ENCODE data around the gene PACS1.
"Not testable (repeated sequence)": the region's sequence is repeated elsewhere in the genome, so short reads cannot be mapped to it uniquely, and the experiment has no call there.

Gene PACS1

DNA sequence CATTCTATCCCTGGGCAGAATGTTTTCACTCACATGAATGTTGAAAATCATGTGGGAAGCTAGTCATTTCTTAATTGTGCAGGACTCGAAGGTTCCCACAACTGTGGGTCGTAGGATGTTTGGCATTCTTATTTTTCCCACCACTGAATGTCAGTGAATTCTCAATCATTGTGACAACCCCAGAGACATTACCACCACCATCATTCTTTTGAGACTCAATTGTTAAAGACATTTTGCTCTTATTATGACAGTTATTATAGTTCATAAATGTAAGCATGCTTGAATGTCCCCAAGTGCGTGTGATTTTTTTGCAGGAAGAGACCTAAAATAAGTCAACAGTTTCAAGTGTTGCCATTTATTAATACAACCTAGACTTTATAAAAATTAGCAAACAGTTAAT lies 19.0 kb downstream of the PACS1 start:
- Histone ChIP-seq H3F3A (ENCODE audit: low read depth) (no peaks in the 10 kb centered on the region), H3K9me3 (ENCODE audit: insufficient read depth, low read depth, low read length) (no peaks in the 10 kb centered on the region), H4K20me1 (ENCODE audit: insufficient read depth, low read length, poor library complexity, severe bottlenecking) (no peaks in the 10 kb centered on the region), H3K36me3 (ENCODE audit: insufficient read depth, low read length) (no peaks in the 10 kb centered on the region), H3K79me2 (ENCODE audit: insufficient read depth, low read length) (no peaks in the 10 kb centered on the region; the same call in 1 of the 2 replicates), H3K27me3 (ENCODE audit: insufficient read depth, low read length, poor library complexity, severe bottlenecking) (no peaks in the 10 kb centered on the region), H3K4me3 (ENCODE audit: low read length, poor library complexity, severe bottlenecking) (no peak overlapping the region), H3K9ac (ENCODE audit: low read depth, low read length, poor library complexity, severe bottlenecking) (no peak overlapping the region), H3K9me2 (replicated peaks; ENCODE audit: low read depth, low read length) (no peaks in the 10 kb centered on the region), H3K4me1 (ENCODE audit: insufficient read depth, low read length, poor library complexity, severe bottlenecking) (no peaks in the 10 kb centered on the region), H3K4me2 (ENCODE audit: low read depth, low read length, poor library complexity, severe bottlenecking) (no peak overlapping the region), H2AFZ (ENCODE audit: low read length) (no peak overlapping the region)
- no peak for TF ChIP-seq EZH2phosphoT487 (IDR thresholded peaks at IDR 0.05; ENCODE audit: borderline replicate concordance)
- TF ChIP-seq, protein P1, sequence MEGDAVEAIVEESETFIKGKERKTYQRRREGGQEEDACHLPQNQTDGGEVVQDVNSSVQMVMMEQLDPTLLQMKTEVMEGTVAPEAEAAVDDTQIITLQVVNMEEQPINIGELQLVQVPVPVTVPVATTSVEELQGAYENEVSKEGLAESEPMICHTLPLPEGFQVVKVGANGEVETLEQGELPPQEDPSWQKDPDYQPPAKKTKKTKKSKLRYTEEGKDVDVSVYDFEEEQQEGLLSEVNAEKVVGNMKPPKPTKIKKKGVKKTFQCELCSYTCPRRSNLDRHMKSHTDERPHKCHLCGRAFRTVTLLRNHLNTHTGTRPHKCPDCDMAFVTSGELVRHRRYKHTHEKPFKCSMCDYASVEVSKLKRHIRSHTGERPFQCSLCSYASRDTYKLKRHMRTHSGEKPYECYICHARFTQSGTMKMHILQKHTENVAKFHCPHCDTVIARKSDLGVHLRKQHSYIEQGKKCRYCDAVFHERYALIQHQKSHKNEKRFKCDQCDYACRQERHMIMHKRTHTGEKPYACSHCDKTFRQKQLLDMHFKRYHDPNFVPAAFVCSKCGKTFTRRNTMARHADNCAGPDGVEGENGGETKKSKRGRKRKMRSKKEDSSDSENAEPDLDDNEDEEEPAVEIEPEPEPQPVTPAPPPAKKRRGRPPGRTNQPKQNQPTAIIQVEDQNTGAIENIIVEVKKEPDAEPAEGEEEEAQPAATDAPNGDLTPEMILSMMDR (conservative IDR thresholded peaks at IDR 0.05; ENCODE audit: low read length) = no peak

DNA sequence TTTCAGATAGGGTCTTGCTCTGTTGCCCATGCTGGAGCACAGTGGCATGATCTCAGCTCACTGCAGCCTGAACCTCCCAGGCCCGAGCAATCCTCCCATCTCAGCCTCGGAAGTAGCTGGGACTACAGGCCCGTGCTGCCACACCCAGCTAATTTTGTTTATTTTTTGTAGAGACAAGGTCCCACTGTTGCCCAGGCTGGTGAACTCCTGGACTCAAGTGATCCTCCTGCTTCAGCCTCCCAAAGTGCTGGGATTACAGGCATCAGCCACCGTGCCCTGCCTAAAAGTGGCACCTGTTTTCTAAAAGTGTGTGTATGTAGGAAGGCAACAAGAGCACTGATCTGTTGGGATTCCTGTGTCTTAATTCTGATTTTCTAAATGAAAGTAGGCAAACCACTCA lies 20.2 kb downstream of the PACS1 start:
- H3K4me2 ChIP-seq (ENCODE audit: low read depth, low read length, poor library complexity, severe bottlenecking) = no peak overlapping the region
- H3K9me2 ChIP-seq (replicated peaks; ENCODE audit: low read depth, low read length) = no peaks in the 10 kb centered on the region
- H3K79me2 ChIP-seq (ENCODE audit: insufficient read depth, low read length) = no peaks in the 10 kb centered on the region
- TF ChIP-seq, protein P1 (conservative IDR thresholded peaks at IDR 0.05; ENCODE audit: low read length) = no peak
- TF ChIP-seq EZH2phosphoT487 (IDR thresholded peaks at IDR 0.05; ENCODE audit: borderline replicate concordance) = no peak
- H3K36me3 ChIP-seq (ENCODE audit: insufficient read depth, low read length) = no peaks in the 10 kb centered on the region
- no peaks in the 10 kb centered on the region for H3K4me1 ChIP-seq (ENCODE audit: insufficient read depth, low read length, poor library complexity, severe bottlenecking)
- H3F3A ChIP-seq (ENCODE audit: low read depth) = no peaks in the 10 kb centered on the region
- H3K9ac ChIP-seq (ENCODE audit: low read depth, low read length, poor library complexity, severe bottlenecking) = no peak overlapping the region
- H2AFZ ChIP-seq (ENCODE audit: low read length) = no peak overlapping the region
- H3K4me3 ChIP-seq (ENCODE audit: low read length, poor library complexity, severe bottlenecking) = no peak overlapping the region
- no peaks in the 10 kb centered on the region for H3K9me3 ChIP-seq (ENCODE audit: insufficient read depth, low read depth, low read length)
- no peaks in the 10 kb centered on the region for H3K27me3 ChIP-seq (ENCODE audit: insufficient read depth, low read length, poor library complexity, severe bottlenecking)
- H4K20me1 ChIP-seq (ENCODE audit: insufficient read depth, low read length, poor library complexity, severe bottlenecking) = no peaks in the 10 kb centered on the region

DNA sequence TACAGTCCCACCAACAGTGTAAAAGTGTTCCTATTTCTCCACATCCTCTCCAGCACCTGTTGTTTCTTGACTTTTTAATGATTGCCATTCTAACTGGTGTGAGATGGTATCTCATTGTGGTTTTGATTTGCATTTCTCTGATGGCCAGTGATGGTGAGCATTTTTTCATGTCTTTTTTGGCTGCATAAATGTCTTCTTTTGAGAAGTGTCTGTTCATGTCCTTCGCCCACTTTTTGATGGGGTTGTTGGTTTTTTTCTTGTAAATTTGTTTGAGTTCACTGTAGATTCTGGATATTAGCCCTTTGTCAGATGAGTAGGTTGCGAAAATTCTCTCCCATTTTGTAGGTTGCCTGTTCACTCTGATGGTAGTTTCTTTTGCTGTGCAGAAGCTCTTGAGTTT lies 22.1 kb downstream of the PACS1 start:
- not testable (repeated sequence) for H3F3A ChIP-seq (ENCODE audit: low read depth); H3K9me3 ChIP-seq (ENCODE audit: insufficient read depth, low read depth, low read length); H4K20me1 ChIP-seq (ENCODE audit: insufficient read depth, low read length, poor library complexity, severe bottlenecking); H2AFZ ChIP-seq (ENCODE audit: low read length); H3K27me3 ChIP-seq (ENCODE audit: insufficient read depth, low read length, poor library complexity, severe bottlenecking); H3K36me3 ChIP-seq (ENCODE audit: insufficient read depth, low read length); H3K4me2 ChIP-seq (ENCODE audit: low read depth, low read length, poor library complexity, severe bottlenecking); H3K9ac ChIP-seq (ENCODE audit: low read depth, low read length, poor library complexity, severe bottlenecking); H3K4me3 ChIP-seq (ENCODE audit: low read length, poor library complexity, severe bottlenecking); H3K4me1 ChIP-seq (ENCODE audit: insufficient read depth, low read length, poor library complexity, severe bottlenecking); H3K9me2 ChIP-seq (replicated peaks; ENCODE audit: low read depth, low read length); H3K79me2 ChIP-seq (ENCODE audit: insufficient read depth, low read length)

DNA sequence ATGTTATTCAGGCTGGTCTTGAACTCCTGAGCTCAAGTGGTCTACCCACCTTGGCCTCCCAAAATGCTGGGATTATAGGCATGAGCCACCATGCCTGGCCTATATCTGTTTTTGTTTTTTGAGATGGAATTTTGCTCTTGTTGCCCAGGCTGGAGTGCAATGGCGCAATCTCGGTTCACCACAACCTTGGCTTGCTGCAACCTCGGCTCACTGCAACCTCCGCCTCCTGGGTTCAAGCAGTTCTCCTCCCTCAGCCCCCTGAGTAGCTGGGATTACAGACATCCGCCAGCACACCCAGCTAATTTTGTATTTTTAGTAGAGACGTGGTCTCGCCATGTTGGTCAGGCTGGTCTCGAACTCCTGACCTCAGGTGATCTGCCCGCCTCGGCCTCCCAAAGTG lies 29.7 kb downstream of the PACS1 start:
- H3K9ac ChIP-seq (ENCODE audit: low read depth, low read length, poor library complexity, severe bottlenecking); H3K9me2 ChIP-seq (replicated peaks; ENCODE audit: low read depth, low read length); H3K79me2 ChIP-seq (ENCODE audit: insufficient read depth, low read length); H3K27me3 ChIP-seq (ENCODE audit: insufficient read depth, low read length, poor library complexity, severe bottlenecking); H4K20me1 ChIP-seq (ENCODE audit: insufficient read depth, low read length, poor library complexity, severe bottlenecking); H3K9me3 ChIP-seq (ENCODE audit: insufficient read depth, low read depth, low read length); H3F3A ChIP-seq (ENCODE audit: low read depth); H2AFZ ChIP-seq (ENCODE audit: low read length); H3K36me3 ChIP-seq (ENCODE audit: insufficient read depth, low read length); H3K4me3 ChIP-seq (ENCODE audit: low read length, poor library complexity, severe bottlenecking); H3K4me2 ChIP-seq (ENCODE audit: low read depth, low read length, poor library complexity, severe bottlenecking): not testable (repeated sequence)
- peaks cover 11% of the 10 kb centered on the region for H3K4me1 ChIP-seq (ENCODE audit: insufficient read depth, low read length, poor library complexity, severe bottlenecking)
